Uterus (tissue), 4 donors: ENCODE results near the gene S100A10. TPM values are rescaled to one million over a fixed set of nuclear protein-coding genes. Genes with fewer than 3 reads are reported as not detected.
A peak's percentile ranks its signal among the peaks of the same experiment; 100 is the strongest.

Experiments
- DNase-seq, 2 donors: peaks; one replicate each; pipeline ENCODE4 v3.0.0-alpha.2; 2019 to 2020
- H3K27ac ChIP-seq, 2 donors: fragments of 200-600 bp; sonication (generic); 1 replicate in 1 of 2; 2 replicates in 1 of 2; pipeline ENCODE4 v1.5.1; 2016 to 2018
- H3K27me3 ChIP-seq, 2 donors: fragments of 200-600 bp; sonication (generic); one replicate each; pipeline ENCODE4 v1.5.1; 2018 to 2019; ENCODE audit warnings: control low read depth in 1 of 2
- H3K36me3 ChIP-seq, 2 donors: fragments of 200-600 bp; sonication (generic); one replicate each; pipeline ENCODE4 v1.5.1; 2019; ENCODE audit warnings: control low read depth in 1 of 2
- H3K4me1 ChIP-seq, 2 donors: fragments of 200-600 bp; sonication (generic); one replicate each; pipeline ENCODE4 v1.5.1; 2018 to 2019; ENCODE audit warnings: control low read depth in 1 of 2
- H3K4me3 ChIP-seq, 2 donors: fragments of 200-600 bp; sonication (generic); 1 replicate in 1 of 2; 2 replicates in 1 of 2; pipeline ENCODE4 v1.5.1; 2018 to 2019; ENCODE audit warnings: mild to moderate bottlenecking in 1 of 2
- H3K9me3 ChIP-seq, 2 donors: fragments of 200-600 bp; sonication (generic); one replicate each; pipeline ENCODE4 v1.5.1; 2019; ENCODE audit warnings: control low read depth in 1 of 2
- CTCF ChIP-seq, 4 experiments: fragments of 200-600 bp in 2 of 4; fragments of 450-650 bp in 2 of 4; sonication (generic) in 2 of 4; IDR thresholded peaks; one replicate each; pipeline ENCODE4 v1.5.1; 2016 to 2019; ENCODE audit warnings: antibody characterized with exemption in 4 of 4, mild to moderate bottlenecking in 2 of 4, moderate library complexity in 1 of 4
- POLR2A ChIP-seq, 2 donors: fragments of 450-650 bp; IDR thresholded peaks; one replicate each; pipeline ENCODE4 v1.6.1; 2016; ENCODE audit warnings: antibody characterized with exemption in 2 of 2, mild to moderate bottlenecking in 1 of 2, moderate library complexity in 1 of 2
- intact Hi-C: fragments of 100-400 bp; cut with DNase I; formaldehyde crosslinking; loops from one replicate; pipeline ENCODE4 v1.15.1; 2023; ENCODE audit warnings: low total_unique reads
- total RNA-seq, 4 donors: library from RNA; depleted of rRNA in 3 of 4; stranded (reverse); fragments of >200 nt in 3 of 4; gene quantifications; one replicate each; pipeline versions ENCODE4 v1.1.0 to v1.2.4, GENCODE V29; 2014 to 2023
- donor health status: DM: yes; HTN: yes; CAD: no.

Gene S100A10
- total RNA-seq, 4 donors from 2014 or later: 21.8 to 189 (median 34.6) TPM

- no peak for TF ChIP-seq CTCF (IDR thresholded peaks at IDR 0.05)
- no peak for TF ChIP-seq POLR2A (IDR thresholded peaks at IDR 0.05)
- no peaks in the 10 kb centered on the region for H3K9me3 ChIP-seq
- H3K27me3 ChIP-seq: no peaks in the 10 kb centered on the region
- DNase-seq: no peak
- no peak overlapping the region for H3K27ac ChIP-seq
- no peak overlapping the region for H3K4me3 ChIP-seq
- H3K4me1 ChIP-seq: no peaks in the 10 kb centered on the region
- no peaks in the 10 kb centered on the region for H3K36me3 ChIP-seq
- intact Hi-C loops: no loop called here
Observed at GRCh38 chr1:151964510-151964909, 29.1 kb downstream of the S100A10 start.

DNA sequence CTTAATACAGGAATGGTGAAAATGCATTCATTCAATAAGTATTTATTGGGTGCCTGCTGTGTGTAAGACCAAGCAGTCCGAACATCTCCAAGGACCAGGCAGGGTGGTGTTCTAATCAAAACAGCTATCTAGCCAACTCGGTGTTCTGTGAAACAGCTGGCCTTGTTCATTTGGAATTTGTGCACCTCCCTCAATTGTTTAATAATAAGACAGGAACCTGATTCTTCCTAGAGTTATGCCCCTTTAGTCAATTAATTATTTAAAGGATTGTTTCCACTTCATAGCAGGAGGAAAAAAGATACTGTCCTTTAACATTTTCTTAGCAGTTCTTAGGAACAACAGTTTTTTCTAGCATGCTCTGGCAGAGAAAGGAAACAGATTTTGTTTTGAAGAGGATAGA is 30.4 kb downstream of the S100A10 start:
- TF ChIP-seq CTCF (IDR thresholded peaks at IDR 0.05) (no peak), POLR2A (IDR thresholded peaks at IDR 0.05) (no peak)
- H3K4me3 ChIP-seq: no peak overlapping the region
- no peaks in the 10 kb centered on the region for H3K36me3 ChIP-seq
- no peaks in the 10 kb centered on the region for H3K9me3 ChIP-seq
- DNase-seq: no peak
- no peaks in the 10 kb centered on the region for H3K4me1 ChIP-seq
- H3K27ac ChIP-seq: no peak overlapping the region
- intact Hi-C loops: no loop called here
- H3K27me3 ChIP-seq: no peaks in the 10 kb centered on the region

DNA sequence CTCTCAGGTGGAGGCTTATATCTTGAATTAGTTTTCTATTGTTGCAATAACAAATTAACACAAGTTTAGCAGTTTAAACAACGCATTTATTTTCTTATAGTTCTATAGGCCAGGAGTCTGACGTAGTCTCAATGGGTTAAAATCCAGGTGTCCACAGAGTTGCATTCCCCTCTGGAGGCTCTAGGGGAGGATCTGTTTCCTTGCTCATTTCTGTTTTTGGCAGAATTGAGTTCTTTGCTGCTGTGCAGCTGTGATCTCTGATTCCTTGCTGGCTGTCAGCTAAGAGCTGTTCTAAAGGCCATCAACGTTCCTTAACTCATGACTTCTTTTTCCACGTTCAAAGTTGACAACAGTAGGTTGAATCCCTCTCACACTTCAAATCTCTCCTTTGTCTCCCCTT is 31.8 kb downstream of the S100A10 start:
- no peak for DNase-seq
- H3K27me3 ChIP-seq: no peaks in the 10 kb centered on the region
- H3K4me1 ChIP-seq: no peaks in the 10 kb centered on the region
- TF ChIP-seq CTCF (IDR thresholded peaks at IDR 0.05): no peak
- TF ChIP-seq POLR2A (IDR thresholded peaks at IDR 0.05): no peak
- H3K36me3 ChIP-seq: no peaks in the 10 kb centered on the region
- H3K9me3 ChIP-seq: no peaks in the 10 kb centered on the region
- no peak overlapping the region for H3K4me3 ChIP-seq
- peak overlapping the region in 1 of 2 donors; percentile 49 for H3K27ac ChIP-seq
- intact Hi-C loops: no loop called here

GRCh38 chr1:151960780-151961513 is 32.7 kb downstream of the S100A10 start:
- TF ChIP-seq POLR2A (IDR thresholded peaks at IDR 0.05) (no peak), CTCF (IDR thresholded peaks at IDR 0.05) (no peak)
- H3K9me3 ChIP-seq: no peaks in the 10 kb centered on the region
- intact Hi-C loops: no loop called here
- H3K27ac ChIP-seq: peak overlapping the region in 1 of 2 donors; percentile 49
- no peaks in the 10 kb centered on the region for H3K36me3 ChIP-seq
- no peaks in the 10 kb centered on the region for H3K27me3 ChIP-seq
- H3K4me3 ChIP-seq: no peak overlapping the region
- no peaks in the 10 kb centered on the region for H3K4me1 ChIP-seq
- DNase-seq: no peak

DNA sequence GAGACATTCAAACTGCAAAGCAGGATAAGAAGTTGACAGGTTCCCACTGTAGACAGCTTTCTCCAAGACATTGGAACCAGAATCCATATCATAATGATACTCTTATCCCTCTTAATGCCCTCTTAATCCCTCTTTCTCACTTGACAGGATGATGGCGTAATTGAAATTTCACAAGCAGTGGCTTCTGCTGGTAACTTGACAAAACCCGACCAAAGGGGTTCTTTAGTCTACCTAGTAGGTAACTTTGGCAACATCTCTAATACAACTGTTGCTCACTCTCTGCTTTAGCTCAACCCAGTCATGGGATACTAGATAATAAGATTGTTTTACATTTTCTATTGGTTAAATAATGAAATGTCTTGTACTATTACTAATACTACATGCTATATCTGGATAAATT is 34.7 kb downstream of the S100A10 start:
- Histone ChIP-seq H3K27me3 (no peaks in the 10 kb centered on the region), H3K27ac (no peak overlapping the region), H3K4me3 (no peak overlapping the region), H3K4me1 (no peaks in the 10 kb centered on the region), H3K36me3 (no peaks in the 10 kb centered on the region), H3K9me3 (no peaks in the 10 kb centered on the region)
- intact Hi-C loops: no loop called here
- no peak for DNase-seq
- TF ChIP-seq POLR2A (IDR thresholded peaks at IDR 0.05) (no peak), CTCF (IDR thresholded peaks at IDR 0.05) (no peak)
